ENCODE data around the gene IRF2BP1.

IRF2BP1 gene

DNA sequence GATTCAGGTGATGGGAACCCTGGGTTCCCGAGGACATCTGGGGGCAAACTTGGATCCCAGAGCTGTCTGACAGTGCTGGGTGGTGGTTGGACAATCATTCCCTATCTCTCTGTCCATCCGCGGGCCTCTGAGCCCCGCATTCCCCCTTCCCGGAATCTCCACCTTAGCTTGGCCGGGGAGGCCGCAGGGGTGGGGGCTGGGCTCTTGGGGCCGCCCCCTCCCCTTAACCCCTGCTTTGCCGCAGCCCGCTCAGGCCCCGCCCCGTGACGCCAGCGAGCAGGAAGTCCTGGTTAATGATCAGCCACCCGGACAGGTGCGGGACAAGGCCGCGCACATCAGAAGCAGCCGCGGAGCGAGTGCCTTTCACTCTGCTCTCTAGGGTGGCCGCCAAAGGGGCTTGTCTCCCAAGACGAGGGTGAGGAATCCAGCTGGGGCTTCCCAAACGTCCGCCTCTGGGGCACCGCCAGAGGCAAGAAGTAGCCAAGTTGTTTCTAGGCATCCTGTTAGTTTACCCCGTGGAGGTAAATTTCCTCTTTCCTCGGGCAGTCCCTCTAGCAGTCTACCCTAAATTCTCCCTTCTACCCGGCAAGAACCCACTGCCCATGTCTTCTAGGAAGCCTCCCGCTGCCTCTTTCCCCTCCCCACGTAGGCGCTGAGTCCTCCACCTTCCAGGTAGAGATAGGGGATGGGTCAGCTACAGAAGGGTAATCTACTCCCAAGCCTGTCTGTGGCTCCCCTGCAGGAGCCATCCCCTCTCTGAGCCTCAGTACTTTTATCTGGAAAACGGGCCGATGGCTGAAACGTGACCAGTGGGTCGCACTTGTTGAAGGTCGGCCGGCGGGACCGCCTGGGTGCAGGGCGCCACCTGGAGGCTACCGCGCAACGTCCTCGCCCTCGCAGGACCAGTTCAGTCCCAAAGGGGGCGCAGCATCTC, 3.0 kb downstream of the IRF2BP1 start:
- no peak for TF ChIP-seq TAF1 (IDR thresholded peaks at IDR 0.05; ENCODE audit: borderline replicate concordance, insufficient read depth, low read length)
- peak; percentile 23; the same call in 1 of the 2 replicates for TF ChIP-seq POLR2AphosphoS5 (IDR thresholded peaks at IDR 0.05; ENCODE audit: low read depth, low read length)
- TF ChIP-seq, protein P1, sequence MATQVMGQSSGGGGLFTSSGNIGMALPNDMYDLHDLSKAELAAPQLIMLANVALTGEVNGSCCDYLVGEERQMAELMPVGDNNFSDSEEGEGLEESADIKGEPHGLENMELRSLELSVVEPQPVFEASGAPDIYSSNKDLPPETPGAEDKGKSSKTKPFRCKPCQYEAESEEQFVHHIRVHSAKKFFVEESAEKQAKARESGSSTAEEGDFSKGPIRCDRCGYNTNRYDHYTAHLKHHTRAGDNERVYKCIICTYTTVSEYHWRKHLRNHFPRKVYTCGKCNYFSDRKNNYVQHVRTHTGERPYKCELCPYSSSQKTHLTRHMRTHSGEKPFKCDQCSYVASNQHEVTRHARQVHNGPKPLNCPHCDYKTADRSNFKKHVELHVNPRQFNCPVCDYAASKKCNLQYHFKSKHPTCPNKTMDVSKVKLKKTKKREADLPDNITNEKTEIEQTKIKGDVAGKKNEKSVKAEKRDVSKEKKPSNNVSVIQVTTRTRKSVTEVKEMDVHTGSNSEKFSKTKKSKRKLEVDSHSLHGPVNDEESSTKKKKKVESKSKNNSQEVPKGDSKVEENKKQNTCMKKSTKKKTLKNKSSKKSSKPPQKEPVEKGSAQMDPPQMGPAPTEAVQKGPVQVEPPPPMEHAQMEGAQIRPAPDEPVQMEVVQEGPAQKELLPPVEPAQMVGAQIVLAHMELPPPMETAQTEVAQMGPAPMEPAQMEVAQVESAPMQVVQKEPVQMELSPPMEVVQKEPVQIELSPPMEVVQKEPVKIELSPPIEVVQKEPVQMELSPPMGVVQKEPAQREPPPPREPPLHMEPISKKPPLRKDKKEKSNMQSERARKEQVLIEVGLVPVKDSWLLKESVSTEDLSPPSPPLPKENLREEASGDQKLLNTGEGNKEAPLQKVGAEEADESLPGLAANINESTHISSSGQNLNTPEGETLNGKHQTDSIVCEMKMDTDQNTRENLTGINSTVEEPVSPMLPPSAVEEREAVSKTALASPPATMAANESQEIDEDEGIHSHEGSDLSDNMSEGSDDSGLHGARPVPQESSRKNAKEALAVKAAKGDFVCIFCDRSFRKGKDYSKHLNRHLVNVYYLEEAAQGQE (IDR thresholded peaks at IDR 0.05; ENCODE audit: insufficient read depth in 1 of 2, low read depth in 2 of 2, low read length in 2 of 2) = no peak
- peak; percentile 91 for TF ChIP-seq FOXP2 (optimal IDR thresholded peaks at IDR 0.05; ENCODE audit: borderline replicate concordance, extremely low read depth, extremely low read length, insufficient read depth)

DNA sequence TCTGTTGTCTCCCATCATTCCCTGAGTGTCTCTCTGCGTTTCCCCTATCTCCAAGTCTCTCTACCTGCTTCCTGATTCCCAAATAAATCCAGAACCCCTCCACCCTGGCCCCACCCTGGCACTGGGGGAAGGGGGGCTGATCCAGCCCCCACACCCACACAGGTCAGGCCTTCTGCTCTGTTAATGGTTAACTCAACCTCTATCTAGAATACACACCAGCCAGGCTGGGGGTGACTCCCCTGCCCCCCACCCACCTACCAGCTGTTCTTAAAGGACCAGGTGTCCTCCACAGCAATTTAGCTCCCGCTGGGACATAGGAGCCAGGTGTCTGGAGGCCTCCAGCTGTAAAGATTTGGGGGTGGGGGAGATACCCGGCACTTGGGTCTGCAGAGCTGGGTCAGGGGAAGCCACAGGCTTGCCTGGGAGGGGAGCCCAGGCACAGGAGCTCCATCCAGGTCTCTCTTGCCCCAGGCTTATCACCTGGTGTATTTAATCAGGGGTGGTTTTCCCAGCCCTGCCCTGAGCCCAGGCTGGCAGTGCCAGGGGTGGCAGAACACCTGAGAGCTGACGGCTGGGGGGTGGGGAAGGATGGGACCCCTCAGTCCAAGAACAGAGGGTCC, 3.9 kb downstream of the IRF2BP1 start:
- TF ChIP-seq POLR2AphosphoS5 (IDR thresholded peaks at IDR 0.05; ENCODE audit: low read depth, low read length) (no peak), FOXP2 (optimal IDR thresholded peaks at IDR 0.05; ENCODE audit: borderline replicate concordance, extremely low read depth, extremely low read length, insufficient read depth) (no peak)

DNA sequence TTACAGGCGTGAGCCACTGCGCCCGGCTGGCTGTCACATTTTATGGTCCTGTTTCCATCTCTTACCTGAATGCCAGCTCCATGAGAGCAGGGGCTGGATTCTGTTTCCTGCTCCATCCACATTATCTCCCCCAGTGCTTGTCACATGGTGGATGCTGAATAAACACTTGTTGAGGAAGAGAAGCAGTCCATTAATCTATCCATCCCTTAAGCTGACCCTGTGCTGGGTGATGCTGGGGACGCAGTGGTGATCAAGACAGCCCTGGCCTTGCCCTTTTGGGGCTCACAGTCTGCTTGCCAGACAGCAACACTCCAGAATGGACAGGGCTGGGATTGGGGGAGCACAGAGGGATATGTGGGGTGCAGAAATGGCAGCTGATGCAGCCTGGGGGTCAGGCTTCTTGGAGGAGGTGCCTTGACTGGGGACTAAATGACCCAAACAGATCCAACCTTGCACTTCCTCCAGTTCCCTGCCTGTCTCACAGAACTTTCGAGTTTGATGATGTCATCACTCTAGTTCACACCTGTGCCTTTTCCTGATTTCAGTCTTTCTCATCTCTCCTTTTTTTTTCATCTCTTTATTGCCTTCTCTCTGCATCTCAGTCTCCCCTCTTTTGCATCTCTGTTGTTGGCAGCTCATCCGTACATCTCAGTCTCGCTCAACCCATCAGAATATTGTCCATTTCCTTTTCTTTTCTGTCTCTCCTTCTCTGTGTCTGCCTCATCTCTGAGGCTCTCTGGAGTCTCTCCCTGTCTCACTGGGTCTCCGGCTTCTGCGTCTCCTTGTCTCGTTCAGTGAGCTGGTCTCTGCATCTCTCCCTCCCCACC, 4.6 kb downstream of the IRF2BP1 start:
- TF ChIP-seq POLR2AphosphoS5 (IDR thresholded peaks at IDR 0.05; ENCODE audit: low read depth, low read length) = no peak
- TF ChIP-seq, protein P1 (IDR thresholded peaks at IDR 0.05; ENCODE audit: insufficient read depth in 1 of 2, low read depth in 2 of 2, low read length in 2 of 2) = no peak
- TF ChIP-seq FOXP2 (optimal IDR thresholded peaks at IDR 0.05; ENCODE audit: borderline replicate concordance, extremely low read depth, extremely low read length, insufficient read depth) = no peak
- no peak for TF ChIP-seq SIN3A (IDR thresholded peaks at IDR 0.05; ENCODE audit: borderline replicate concordance, insufficient read depth, low read length)
- no peak for TF ChIP-seq TAF1 (IDR thresholded peaks at IDR 0.05; ENCODE audit: borderline replicate concordance, insufficient read depth, low read length)

DNA sequence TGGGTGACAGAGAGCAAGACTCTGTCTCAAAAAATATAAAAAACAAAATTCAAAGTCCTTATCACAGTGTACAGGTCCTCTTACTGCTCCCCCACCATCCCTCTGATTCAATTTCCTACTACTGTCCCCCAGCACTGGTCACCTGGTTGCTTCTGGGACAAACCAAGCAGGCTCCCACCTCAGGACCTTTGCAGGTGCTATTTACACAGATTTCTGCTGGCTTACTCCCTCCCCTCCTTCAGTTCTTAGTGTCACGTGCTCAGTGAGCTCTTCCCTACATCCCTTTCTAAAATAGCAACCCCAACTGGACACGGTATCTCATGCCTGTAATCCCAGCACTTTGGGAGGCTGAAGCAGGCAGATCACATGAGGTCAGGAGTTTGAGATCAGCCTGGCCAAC, 6.0 kb downstream of the IRF2BP1 start:
- TF ChIP-seq, protein P1 (IDR thresholded peaks at IDR 0.05; ENCODE audit: insufficient read depth in 1 of 2, low read depth in 2 of 2, low read length in 2 of 2) = no peak
- TF ChIP-seq TAF1 (IDR thresholded peaks at IDR 0.05; ENCODE audit: borderline replicate concordance, insufficient read depth, low read length) (no peak), POLR2AphosphoS5 (IDR thresholded peaks at IDR 0.05; ENCODE audit: low read depth, low read length) (no peak), SIN3A (IDR thresholded peaks at IDR 0.05; ENCODE audit: borderline replicate concordance, insufficient read depth, low read length) (no peak)

DNA sequence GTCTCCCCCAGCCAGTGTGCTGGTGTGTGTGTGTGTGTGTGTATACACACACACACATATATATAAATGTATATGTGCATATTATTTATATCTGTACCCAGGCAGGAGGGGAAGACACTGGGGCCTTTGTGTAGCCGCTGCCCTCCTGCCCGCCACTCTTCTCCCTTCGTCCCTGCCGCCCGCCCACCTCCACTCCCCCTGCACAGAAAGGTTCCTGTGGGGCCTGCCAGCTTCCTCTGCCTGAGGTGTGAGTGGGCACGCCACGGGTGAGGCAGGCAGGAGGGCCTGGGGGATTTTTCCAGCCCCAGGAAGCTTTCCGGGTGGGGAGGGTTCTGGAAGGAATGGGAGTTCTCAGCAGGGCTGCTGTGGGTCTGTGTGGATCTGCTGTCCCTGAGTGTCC, 6.9 kb downstream of the IRF2BP1 start:
- no peak for TF ChIP-seq POLR2AphosphoS5 (IDR thresholded peaks at IDR 0.05; ENCODE audit: low read depth, low read length)
- no peak for TF ChIP-seq SIN3A (IDR thresholded peaks at IDR 0.05; ENCODE audit: borderline replicate concordance, insufficient read depth, low read length)
- TF ChIP-seq, protein P1 (IDR thresholded peaks at IDR 0.05; ENCODE audit: insufficient read depth in 1 of 2, low read depth in 2 of 2, low read length in 2 of 2) = no peak
- no peak for TF ChIP-seq TAF1 (IDR thresholded peaks at IDR 0.05; ENCODE audit: borderline replicate concordance, insufficient read depth, low read length)
- no peak for TF ChIP-seq FOXP2 (optimal IDR thresholded peaks at IDR 0.05; ENCODE audit: borderline replicate concordance, extremely low read depth, extremely low read length, insufficient read depth)
